Placental pericyte (primary cell): Measurements from ENCODE around the gene PSME2. TPM values are rescaled to one million over a fixed set of nuclear protein-coding genes. Genes with fewer than 3 reads are reported as not detected.

Experiments
- small RNA-seq: library from RNA; depleted of rRNA; stranded (forward); fragments of <200 nt; gene quantifications from one replicate; pipeline ENCODE3, GENCODE V24; 2012; ENCODE audit warnings: low replicate concordance
- total RNA-seq: library from RNA; depleted of rRNA; stranded (reverse); fragments of >200 nt; gene quantifications from 2 replicates; pipeline ENCODE4 v1.2.3, GENCODE V29; 2012

Gene PSME2
- total RNA-seq, 1 donor: 89.9 TPM

Small RNA genes lying within 50 kb of the gene (small RNA-seq; reads per million reads assigned to genes)
- gene AL136295.4 (not detected), gene IPO4 (not detected), gene IRF9 (not detected), gene RNA5SP383 (0.46 reads per million, percentile 15 among the genes with 10 or more reads in this experiment)

Other genes with a start within 250 kb of the PSME2 start
- gene DHRS4, start 192.8 kb downstream of the PSME2 start, total RNA-seq: 23.8 and 49.9 TPM in 2 replicates
- gene DHRS4L2, start 157.7 kb downstream of the PSME2 start, total RNA-seq: 3.3 and 9.6 TPM in 2 replicates
- gene CARMIL3, start 94.6 kb downstream of the PSME2 start, total RNA-seq: under 0.01 TPM in 1 of 2 replicates, not detected in the other
- under 0.01 TPM in 1 of 2 replicates, not detected in the other for gene CPNE6, start 75.0 kb downstream of the PSME2 start, total RNA-seq
- 10.3 and 48.8 TPM in 2 replicates for gene PCK2, start 52.3 kb downstream of the PSME2 start, total RNA-seq
- gene DCAF11, start 31.8 kb downstream of the PSME2 start, total RNA-seq: 42.9 and 54.3 TPM in 2 replicates
- gene NRL, start 31.7 kb downstream of the PSME2 start, total RNA-seq: 0.72 and 1.3 TPM in 2 replicates
- 0.44 TPM in 1 of 2 replicates, not detected in the other for gene FITM1, start 16.0 kb downstream of the PSME2 start, total RNA-seq
- gene PSME1, start 10.4 kb downstream of the PSME2 start, total RNA-seq: 51.5 and 134 TPM in 2 replicates
- 14.3 and 14.9 TPM in 2 replicates for gene EMC9, start 5.0 kb downstream of the PSME2 start, total RNA-seq
- 57.8 and 65.3 TPM in 2 replicates for gene RNF31, start 888 bp upstream of the PSME2 start, total RNA-seq
- gene IRF9, start 14.7 kb upstream of the PSME2 start, total RNA-seq: 58.9 and 78.3 TPM in 2 replicates
- gene REC8, start 25.5 kb upstream of the PSME2 start, total RNA-seq: 4.6 and 5.2 TPM in 2 replicates
- gene IPO4, start 42.2 kb upstream of the PSME2 start, total RNA-seq: 45.1 and 87.8 TPM in 2 replicates
- 89.9 and 103 TPM in 2 replicates for gene TM9SF1, start 48.8 kb upstream of the PSME2 start, total RNA-seq
- 0.14 and 0.22 TPM in 2 replicates for gene TSSK4, start 59.1 kb upstream of the PSME2 start, total RNA-seq
- gene CHMP4A, start 66.9 kb upstream of the PSME2 start, total RNA-seq: 21.9 and 50.8 TPM in 2 replicates
- 9.9 and 11.6 TPM in 2 replicates for gene MDP1, start 69.5 kb upstream of the PSME2 start, total RNA-seq
- 86.8 and 89.3 TPM in 2 replicates for gene NEDD8, start 85.8 kb upstream of the PSME2 start, total RNA-seq
- gene GMPR2, start 86.3 kb upstream of the PSME2 start, total RNA-seq: 78.6 and 87.8 TPM in 2 replicates
- 46.6 and 73.7 TPM in 2 replicates for gene TINF2, start 96.0 kb upstream of the PSME2 start, total RNA-seq
- 1.5 and 3.4 TPM in 2 replicates for gene TGM1, start 116.6 kb upstream of the PSME2 start, total RNA-seq
- 37.9 and 45.2 TPM in 2 replicates for gene RABGGTA, start 125.0 kb upstream of the PSME2 start, total RNA-seq
- gene DHRS1, start 153.2 kb upstream of the PSME2 start, total RNA-seq: 12.7 and 23.0 TPM in 2 replicates
- gene NOP9, start 153.2 kb upstream of the PSME2 start, total RNA-seq: 15.5 and 39.7 TPM in 2 replicates
- gene CIDEB, start 161.4 kb upstream of the PSME2 start, total RNA-seq: 0.22 and 1.0 TPM in 2 replicates
- gene LTB4R2, start 163.5 kb upstream of the PSME2 start, total RNA-seq: 5.6 and 7.7 TPM in 2 replicates
- 0.88 and 1.0 TPM in 2 replicates for gene LTB4R, start 164.9 kb upstream of the PSME2 start, total RNA-seq
- gene ADCY4, start 188.5 kb upstream of the PSME2 start, total RNA-seq: 0.66 and 3.1 TPM in 2 replicates
- gene RIPK3, start 193.4 kb upstream of the PSME2 start, total RNA-seq: not detected in 2 replicates
- gene NFATC4, start 221.6 kb upstream of the PSME2 start, total RNA-seq: 35.7 and 57.7 TPM in 2 replicates